ENCODE measurements around the gene GREM2.

Gene GREM2

GRCh38 chr1:240515505-240515904, 96.5 kb downstream of the GREM2 start:
- no peak for TF ChIP-seq FOXM1 (IDR thresholded peaks at IDR 0.05; ENCODE audit: borderline replicate concordance, low read depth)
- no peak for TF ChIP-seq ZBTB7A (IDR thresholded peaks at IDR 0.05; ENCODE audit: low read depth)
- no peak for TF ChIP-seq MAX (IDR thresholded peaks at IDR 0.05)
- no peak for TF ChIP-seq REST (IDR thresholded peaks at IDR 0.05; ENCODE audit: low read depth)
- TF ChIP-seq USF1 (IDR thresholded peaks at IDR 0.05): no peak
- TF ChIP-seq TCF12 (IDR thresholded peaks at IDR 0.05; ENCODE audit: low read depth): no peak
- no peak for TF ChIP-seq NFIC (IDR thresholded peaks at IDR 0.05)
- no peak for TF ChIP-seq EP300 (IDR thresholded peaks at IDR 0.05; ENCODE audit: borderline replicate concordance)
- TF ChIP-seq YY1 (IDR thresholded peaks at IDR 0.05; ENCODE audit: low read depth): no peak
- no peak for TF ChIP-seq RAD21 (IDR thresholded peaks at IDR 0.05; ENCODE audit: low read depth)

- TF ChIP-seq YY1 (IDR thresholded peaks at IDR 0.05; ENCODE audit: low read depth) (no peak), NFIC (IDR thresholded peaks at IDR 0.05) (no peak), USF1 (IDR thresholded peaks at IDR 0.05) (no peak), FOXM1 (IDR thresholded peaks at IDR 0.05; ENCODE audit: borderline replicate concordance, low read depth) (no peak), ZBTB7A (IDR thresholded peaks at IDR 0.05; ENCODE audit: low read depth) (no peak), RAD21 (IDR thresholded peaks at IDR 0.05; ENCODE audit: low read depth) (no peak), TEAD4 (IDR thresholded peaks at IDR 0.05) (no peak), CREB1 (IDR thresholded peaks at IDR 0.05; ENCODE audit: low read depth) (no peak), TCF12 (IDR thresholded peaks at IDR 0.05; ENCODE audit: low read depth) (no peak), TAF1 (IDR thresholded peaks at IDR 0.05; ENCODE audit: low read depth) (no peak), EGR1 (IDR thresholded peaks at IDR 0.05) (no peak), REST (IDR thresholded peaks at IDR 0.05; ENCODE audit: low read depth) (no peak), CEBPB (IDR thresholded peaks at IDR 0.05) (no peak), EP300 (IDR thresholded peaks at IDR 0.05; ENCODE audit: borderline replicate concordance) (no peak), MAX (IDR thresholded peaks at IDR 0.05) (no peak)
Measured at GRCh38 chr1:240511789-240512188, 100.2 kb downstream of the GREM2 start.

GRCh38 chr1:240508950-240509349, 103.0 kb downstream of the GREM2 start:
- no peak for TF ChIP-seq REST (IDR thresholded peaks at IDR 0.05; ENCODE audit: low read depth)
- no peak for TF ChIP-seq RAD21 (IDR thresholded peaks at IDR 0.05; ENCODE audit: low read depth)
- TF ChIP-seq FOXM1 (IDR thresholded peaks at IDR 0.05; ENCODE audit: borderline replicate concordance, low read depth): no peak
- no peak for TF ChIP-seq NFIC (IDR thresholded peaks at IDR 0.05)
- no peak for TF ChIP-seq YY1 (IDR thresholded peaks at IDR 0.05; ENCODE audit: low read depth)
- TF ChIP-seq EP300 (IDR thresholded peaks at IDR 0.05; ENCODE audit: borderline replicate concordance): no peak
- TF ChIP-seq CREB1 (IDR thresholded peaks at IDR 0.05; ENCODE audit: low read depth): no peak
- no peak for TF ChIP-seq TCF12 (IDR thresholded peaks at IDR 0.05; ENCODE audit: low read depth)
- no peak for TF ChIP-seq EGR1 (IDR thresholded peaks at IDR 0.05)
- no peak for TF ChIP-seq CEBPB (IDR thresholded peaks at IDR 0.05)
- TF ChIP-seq ZBTB7A (IDR thresholded peaks at IDR 0.05; ENCODE audit: low read depth): no peak
- TF ChIP-seq TAF1 (IDR thresholded peaks at IDR 0.05; ENCODE audit: low read depth): no peak
- TF ChIP-seq MAX (IDR thresholded peaks at IDR 0.05): no peak
- TF ChIP-seq USF1 (IDR thresholded peaks at IDR 0.05): no peak

GRCh38 chr1:240508201-240508600, 103.8 kb downstream of the GREM2 start:
- TF ChIP-seq ZBTB7A (IDR thresholded peaks at IDR 0.05; ENCODE audit: low read depth) (no peak), RAD21 (IDR thresholded peaks at IDR 0.05; ENCODE audit: low read depth) (no peak), TAF1 (IDR thresholded peaks at IDR 0.05; ENCODE audit: low read depth) (no peak), EP300 (IDR thresholded peaks at IDR 0.05; ENCODE audit: borderline replicate concordance) (no peak), EGR1 (IDR thresholded peaks at IDR 0.05) (no peak), REST (IDR thresholded peaks at IDR 0.05; ENCODE audit: low read depth) (no peak), CREB1 (IDR thresholded peaks at IDR 0.05; ENCODE audit: low read depth) (no peak), TEAD4 (IDR thresholded peaks at IDR 0.05) (no peak), NFIC (IDR thresholded peaks at IDR 0.05) (no peak), YY1 (IDR thresholded peaks at IDR 0.05; ENCODE audit: low read depth) (no peak), USF1 (IDR thresholded peaks at IDR 0.05) (no peak), MAX (IDR thresholded peaks at IDR 0.05) (no peak), TCF12 (IDR thresholded peaks at IDR 0.05; ENCODE audit: low read depth) (no peak), FOXM1 (IDR thresholded peaks at IDR 0.05; ENCODE audit: borderline replicate concordance, low read depth) (no peak), CEBPB (IDR thresholded peaks at IDR 0.05) (no peak)
